Prostate gland (tissue), 2 donors: ENCODE results near the gene VPS54.

Experiments
- POLR2A ChIP-seq: fragments of 450-650 bp; IDR thresholded peaks from one replicate; pipeline ENCODE4 v1.6.1; 2016; ENCODE audit warnings: antibody characterized with exemption, mild to moderate bottlenecking
- TF ChIP-seq, protein P1 (sequence below), 4 experiments: fragments of 200-600 bp in 2 of 4; fragments of 450-650 bp in 2 of 4; sonication (generic) in 2 of 4; IDR thresholded peaks; 1 replicate in 3 of 4; 2 replicates in 1 of 4; pipeline ENCODE4 v1.5.1; 2016 to 2019; ENCODE audit warnings: antibody characterized with exemption in 4 of 4, mild to moderate bottlenecking in 2 of 4, moderate library complexity in 2 of 4

DNA sequence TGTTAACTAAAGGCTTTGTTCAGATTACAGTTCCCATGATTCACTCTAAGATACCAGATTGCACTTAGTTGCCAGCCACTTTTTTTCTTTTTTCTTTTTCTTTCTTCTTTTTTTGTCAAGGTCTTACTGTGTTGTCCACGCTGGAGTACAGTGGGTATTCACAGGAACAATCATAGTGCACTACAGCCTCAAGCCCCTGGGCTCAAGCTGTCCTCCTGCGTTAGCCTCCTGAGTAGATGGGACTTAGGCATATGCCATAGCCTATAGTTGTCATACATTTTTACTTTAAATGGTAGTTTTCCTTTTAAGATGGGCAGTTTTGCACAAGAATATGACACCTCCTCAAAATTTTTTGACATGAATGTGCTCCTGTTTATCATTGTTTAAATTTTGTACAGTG is 175.4 kb downstream of the VPS54 start:
- no peak for TF ChIP-seq POLR2A
- TF ChIP-seq, protein P1, sequence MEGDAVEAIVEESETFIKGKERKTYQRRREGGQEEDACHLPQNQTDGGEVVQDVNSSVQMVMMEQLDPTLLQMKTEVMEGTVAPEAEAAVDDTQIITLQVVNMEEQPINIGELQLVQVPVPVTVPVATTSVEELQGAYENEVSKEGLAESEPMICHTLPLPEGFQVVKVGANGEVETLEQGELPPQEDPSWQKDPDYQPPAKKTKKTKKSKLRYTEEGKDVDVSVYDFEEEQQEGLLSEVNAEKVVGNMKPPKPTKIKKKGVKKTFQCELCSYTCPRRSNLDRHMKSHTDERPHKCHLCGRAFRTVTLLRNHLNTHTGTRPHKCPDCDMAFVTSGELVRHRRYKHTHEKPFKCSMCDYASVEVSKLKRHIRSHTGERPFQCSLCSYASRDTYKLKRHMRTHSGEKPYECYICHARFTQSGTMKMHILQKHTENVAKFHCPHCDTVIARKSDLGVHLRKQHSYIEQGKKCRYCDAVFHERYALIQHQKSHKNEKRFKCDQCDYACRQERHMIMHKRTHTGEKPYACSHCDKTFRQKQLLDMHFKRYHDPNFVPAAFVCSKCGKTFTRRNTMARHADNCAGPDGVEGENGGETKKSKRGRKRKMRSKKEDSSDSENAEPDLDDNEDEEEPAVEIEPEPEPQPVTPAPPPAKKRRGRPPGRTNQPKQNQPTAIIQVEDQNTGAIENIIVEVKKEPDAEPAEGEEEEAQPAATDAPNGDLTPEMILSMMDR (IDR thresholded peaks at IDR 0.05): no peak
